ENCODE results near the gene GLYATL1. TPM values are rescaled to one million over a fixed set of nuclear protein-coding genes. Genes with fewer than 3 reads are reported as not detected.

The GLYATL1 gene
- total and polyA plus RNA-seq, 7 donors = not detected

- no peak for TF ChIP-seq CTCF (IDR thresholded peaks at IDR 0.05)
- Histone ChIP-seq H3K4me1 (no peaks in the 10 kb centered on the region), H3K4me3 (no peak overlapping the region), H3K36me3 (ENCODE audit: insufficient read depth in 1 of 2, low read depth in 1 of 2) (no peaks in the 10 kb centered on the region), H3K9me3 (peaks cover 2% of the 10 kb centered on the region), H3K27ac (no peak overlapping the region), H3K27me3 (ENCODE audit: insufficient read depth in 3 of 3, low read length in 2 of 3) (peaks cover 0 to 3% (median 2%) of the 10 kb centered on the region in 3 donors)
- ATAC-seq (no peak), DNase-seq (no peak)
- intact Hi-C loops (cut with DNase I) = no loop called here
Measured at GRCh38 chr11:58912124-58912523, 27.2 kb upstream of the GLYATL1 start.

- intact Hi-C loops (cut with DNase I) = no loop called here
- Histone ChIP-seq H3K9me3 (peaks cover 5% of the 10 kb centered on the region), H3K36me3 (ENCODE audit: insufficient read depth in 1 of 2, low read depth in 1 of 2) (no peaks in the 10 kb centered on the region), H3K4me1 (no peaks in the 10 kb centered on the region), H3K4me3 (no peak overlapping the region), H3K27me3 (ENCODE audit: insufficient read depth in 3 of 3, low read length in 2 of 3) (peaks cover 0 to 2% (median 0%) of the 10 kb centered on the region in 3 donors), H3K27ac (no peak overlapping the region)
- ATAC-seq = no peak
- DNase-seq = no peak
- no peak for TF ChIP-seq CTCF (IDR thresholded peaks at IDR 0.05)
Measured at GRCh38 chr11:58913685-58914084, 25.6 kb upstream of the GLYATL1 start.

- peaks cover 0 to 2% (median 0%) of the 10 kb centered on the region in 3 donors for H3K27me3 ChIP-seq (ENCODE audit: insufficient read depth in 3 of 3, low read length in 2 of 3)
- H3K4me3 ChIP-seq = no peak overlapping the region
- H3K9me3 ChIP-seq = peaks cover 5% of the 10 kb centered on the region
- no peak for TF ChIP-seq CTCF (IDR thresholded peaks at IDR 0.05)
- 94 to 98% (median 94%) methylated on average over 2 of the region's 2 CpGs for WGBS, 3 donors
- intact Hi-C loops (cut with DNase I) = no loop called here
- no peaks in the 10 kb centered on the region for H3K36me3 ChIP-seq (ENCODE audit: insufficient read depth in 1 of 2, low read depth in 1 of 2)
- ATAC-seq (no peak), DNase-seq (no peak)
- H3K27ac ChIP-seq = no peak overlapping the region
- H3K4me1 ChIP-seq = no peaks in the 10 kb centered on the region
Measured at GRCh38 chr11:58914821-58915543, 24.3 kb upstream of the GLYATL1 start.

- Histone ChIP-seq H3K9me3 (peaks cover 5% of the 10 kb centered on the region), H3K36me3 (ENCODE audit: insufficient read depth in 1 of 2, low read depth in 1 of 2) (no peaks in the 10 kb centered on the region), H3K4me1 (no peaks in the 10 kb centered on the region), H3K27me3 (ENCODE audit: insufficient read depth in 3 of 3, low read length in 2 of 3) (peaks cover 0 to 2% (median 0%) of the 10 kb centered on the region in 3 donors), H3K4me3 (no peak overlapping the region), H3K27ac (no peak overlapping the region)
- WGBS, 3 donors = 72 to 78% (median 75%) methylated on average over 2 of the region's 2 CpGs
- ATAC-seq (no peak), DNase-seq (no peak)
- no peak for TF ChIP-seq CTCF (IDR thresholded peaks at IDR 0.05)
- intact Hi-C loops (cut with DNase I) = no loop called here
Measured at GRCh38 chr11:58916637-58917036, 22.7 kb upstream of the GLYATL1 start.
